K562 (cell line): Measurements from ENCODE around the gene GGACT. TPM values are rescaled to one million over a fixed set of nuclear protein-coding genes. Genes with fewer than 3 reads are reported as not detected.

ENCODE experiments used
- ATAC-seq: fragments of 200-7000 bp; cut with Tn5 transposase; 3 replicates; pipeline ENCODE4 v1.9.1; 2020; ENCODE audit warnings: moderate library complexity
- BruUV-seq: library from RNA; stranded (reverse); fragments of 400-500 nt; replicated peaks from 2 replicates; lab custom pipeline; 2021; lab: Mats Ljungman, UMichigan
- CTCF ChIA-PET: fragments of 300-600 bp; formaldehyde crosslinking; extraction: SDS; loops from one replicate; lab custom pipeline; 2021; ENCODE audit warnings: low intra/inter-chr PET ratio; lab: Yijun Ruan, JAX
- POLR2A ChIA-PET: fragments of 300-600, 350-650 bp; sonication (Branson Sonifier 250); formaldehyde crosslinking; extraction: SDS; loops from one replicate; lab custom pipeline; 2021; ENCODE audit warnings: antibody characterized with exemption, inconsistent platforms; lab: Yijun Ruan, JAX
- DNase-seq, 4 experiments: peaks; one replicate each; pipeline versions ENCODE4 v3.0.0 to v3.0.0-alpha.2; 2011 to 2018; ENCODE audit warnings: low spot score in 3 of 4, mixed read lengths in 3 of 4; ENCODE audit errors: extremely low read depth in 1 of 4
- FAIRE-seq: peaks from 2 replicates; lab custom pipeline; 2011; peaks lifted over from hg19 to GRCh38; lab: Jason Lieb, UNC
- H2AFZ ChIP-seq: 2 replicates; pipeline ENCODE4 v1.6.0; 2011; ENCODE audit warnings: low read depth, low read length, control low read depth, inconsistent platforms
- H3K27ac ChIP-seq: fragments of 200-600 bp; 3 replicates; pipeline ENCODE4 v1.8.0; 2011; ENCODE audit warnings: low read depth, mild to moderate bottlenecking, control low read depth, inconsistent platforms, low read length, moderate library complexity, mixed read lengths; ENCODE audit errors: extremely low read depth
- H3K27me3 ChIP-seq, 2 experiments: fragments of 300-600 bp in 1 of 2; 2 replicates in 1 of 2; 3 replicates in 1 of 2; pipeline versions ENCODE4 v1.6.0 to v1.8.0; 2011; ENCODE audit warnings: inconsistent platforms in 2 of 2, low read length in 2 of 2, mild to moderate bottlenecking in 1 of 2, mixed read lengths in 1 of 2, moderate library complexity in 1 of 2; ENCODE audit not compliant: control insufficient read depth in 2 of 2, insufficient read depth in 2 of 2
- H3K36me3 ChIP-seq: fragments of 300-600 bp; 3 replicates; pipeline ENCODE4 v1.8.0; 2011; ENCODE audit warnings: mild to moderate bottlenecking, low read length, inconsistent platforms; ENCODE audit not compliant: control insufficient read depth, insufficient read depth
- H3K4me1 ChIP-seq, 2 experiments: fragments of 200-600 bp in 1 of 2; replicated peaks in 1 of 2; 2 replicates in 1 of 2; 3 replicates in 1 of 2; pipeline versions ENCODE4 v1.5.1 to v1.8.0; 2011; ENCODE audit warnings: inconsistent platforms in 2 of 2, low read length in 2 of 2, mild to moderate bottlenecking in 1 of 2, mixed read lengths in 1 of 2, moderate library complexity in 1 of 2; ENCODE audit not compliant: control insufficient read depth in 2 of 2, insufficient read depth in 2 of 2
- H3K4me2 ChIP-seq: 2 replicates; pipeline ENCODE4 v1.6.1; 2011; ENCODE audit warnings: low read length, control low read depth, inconsistent platforms, mixed read lengths; ENCODE audit not compliant: insufficient read depth
- H3K4me3 ChIP-seq: fragments of 200-600 bp; sonication (generic), shearing (Covaris generic); 2 replicates; pipeline ENCODE4 v1.5.1; 2016; ENCODE audit warnings: control low read depth, inconsistent platforms
- H3K79me2 ChIP-seq: fragments of 200-600 bp; 3 replicates; pipeline ENCODE4 v1.8.0; 2011; ENCODE audit warnings: low read length, inconsistent platforms; ENCODE audit not compliant: control insufficient read depth, insufficient read depth
- H3K9ac ChIP-seq, 2 experiments: 2 replicates each; pipeline versions ENCODE4 v1.6.0 to v1.6.1; 2011; ENCODE audit warnings: low read depth in 2 of 2, low read length in 2 of 2, control low read depth in 1 of 2, inconsistent platforms in 1 of 2, mild to moderate bottlenecking in 1 of 2, mixed read lengths in 1 of 2; ENCODE audit not compliant: insufficient read depth in 1 of 2
- H3K9me1 ChIP-seq: one replicate; pipeline ENCODE4 v1.6.0; 2011; ENCODE audit warnings: inconsistent platforms, mild to moderate bottlenecking, low read length, moderate library complexity; ENCODE audit not compliant: control insufficient read depth, insufficient read depth
- H3K9me3 ChIP-seq: replicated peaks from 2 replicates; pipeline ENCODE4 v1.5.1; 2011; ENCODE audit warnings: low read depth, low read length, inconsistent platforms; ENCODE audit not compliant: control insufficient read depth, insufficient read depth
- H4K20me1 ChIP-seq: replicated peaks from 2 replicates; pipeline ENCODE4 v1.6.1; 2011; ENCODE audit warnings: low read length, inconsistent platforms, mixed read lengths; ENCODE audit not compliant: control insufficient read depth, insufficient read depth
- BHLHE40 ChIP-seq: IDR thresholded peaks from 2 replicates; pipeline ENCODE4 v1.6.1; 2011; ENCODE audit warnings: low read length, improper control_type of control experiment
- CC2D1A ChIP-seq: fragments of 450-650 bp; IDR thresholded peaks from 2 replicates; pipeline ENCODE4 v1.6.1; 2017; ENCODE audit warnings: mild to moderate bottlenecking
- MNT ChIP-seq, 2 experiments: fragments of 450-650 bp; conservative IDR thresholded peaks; 2 replicates each; pipeline ENCODE4 v1.6.1; 2017; ENCODE audit warnings: mild to moderate bottlenecking in 2 of 2, moderate library complexity in 2 of 2
- RBM34 ChIP-seq: fragments of 200-400 bp; formaldehyde crosslinking; IDR thresholded peaks from 2 replicates; pipeline ENCODE4 v1.6.1; 2018; ENCODE audit warnings: low read length, borderline replicate concordance; ENCODE audit not compliant: insufficient read depth
- YY1 ChIP-seq, 3 experiments: IDR thresholded peaks; 2 replicates each; pipeline ENCODE4 v1.6.1; 2011; ENCODE audit warnings: low read length in 2 of 3, mild to moderate bottlenecking in 2 of 3, moderate library complexity in 2 of 3, borderline replicate concordance in 1 of 3, control low read depth in 1 of 3, low read depth in 1 of 3; ENCODE audit not compliant: insufficient read depth in 3 of 3, insufficient replicate concordance in 2 of 3, control insufficient read depth in 1 of 3, insufficient read length in 1 of 3; ENCODE audit errors: extremely low read depth in 1 of 3
- ZNF274 ChIP-seq: IDR thresholded peaks from 2 replicates; pipeline ENCODE4 v1.6.1; 2011; ENCODE audit warnings: low read depth, mild to moderate bottlenecking, low read length, moderate library complexity, borderline replicate concordance
- WGBS: fragments of 100-300 bp; shearing (Covaris generic); methylation state at CpG from one replicate; pipeline ENCODE4 v1.1.6; 2016; ENCODE audit warnings: low coverage, mixed read lengths; ENCODE audit not compliant: insufficient coverage; ENCODE audit errors: missing lambda C conversion rate; 5-methylcytosine and 5-hydroxymethylcytosine counted together
- in situ Hi-C: fragments of 300-500 bp; cut with MboI; formaldehyde crosslinking; loops from 4 replicates; pipeline ENCODE4 v1.15.0; 2018; ENCODE audit warnings: inconsistent platforms, mixed read lengths
- intact Hi-C: fragments of 100-400 bp; cut with micrococcal nuclease; formaldehyde crosslinking; loops from 2 replicates; pipeline ENCODE4 v1.14.2; 2022
- polyA plus RNA-seq, 8 experiments: library from polyadenylated mRNA; depleted of rRNA in 4 of 8; stranded (reverse) in 5 of 8; unstranded in 3 of 8; fragments of >200 nt; fragmentation: Nextera tagmentation in 2 of 8; fragmentation: Illumina TruSeq in 1 of 8; extraction: Ambion mirVana in 2 of 8; extraction: Trizol in 1 of 8; gene quantifications; 2 replicates each; pipeline versions ENCODE4 v1.2.1 to v1.2.3, GENCODE V29; 2011 to 2014; ENCODE audit warnings: inconsistent platforms in 1 of 8, missing spikeins in 1 of 8
- total RNA-seq, 7 experiments: library from RNA; depleted of rRNA in 6 of 7; stranded (reverse); fragments of >200 nt in 6 of 7; fragmentation: Illumina TruSeq in 2 of 7; extraction: Trizol in 2 of 7; gene quantifications; 2 replicates each; pipeline versions ENCODE4 v1.2.1 to v1.2.3, GENCODE V29; 2011 to 2021; ENCODE audit warnings: low replicate concordance in 1 of 7

The GGACT gene
- total and polyA plus RNA-seq, 9 of the 15 experiments (the other 6 are each of a cell fraction or from before 2014, with no cell fraction given): 0.20 to 3.2 (median 1.7) TPM

- WGBS: 57% methylated on average over 5 of the region's 5 CpGs
- in situ Hi-C loops: loop anchor here (25.0 kb wide), 1 partner anchor 1999 kb away; no protein-coding TSS in a partner anchor
Measured at GRCh38 chr13:100613031-100613430, 24.4 kb upstream of the GGACT start.

More at GRCh38 chr13:100613031-100613430, 24.4 kb upstream of the GGACT start:
- H3K4me3 ChIP-seq: no peak overlapping the region
- CTCF ChIA-PET: no interaction called here
- FAIRE-seq (no peak), ATAC-seq (no peak), DNase-seq (peak in 1 of 4 experiments; percentile 14)
- no peak overlapping the region for H3K27ac ChIP-seq
- H2AFZ ChIP-seq: no peak overlapping the region
- no TSS peak for BruUV-seq
- POLR2A ChIA-PET: no interaction called here
- no peak for TF ChIP-seq ZNF274
- TF ChIP-seq CC2D1A: no peak
- TF ChIP-seq BHLHE40: no peak
- TF ChIP-seq RBM34: no peak
- TF ChIP-seq MNT (conservative IDR thresholded peaks at IDR 0.05): no peak
- TF ChIP-seq YY1 (IDR thresholded peaks at IDR 0.05; ENCODE audit: borderline replicate concordance in 1 of 3, control insufficient read depth in 1 of 3, extremely low read depth in 1 of 3, insufficient read depth in 3 of 3, insufficient read length in 1 of 3, insufficient replicate concordance in 2 of 3, low read depth in 1 of 3, low read length in 2 of 3): no peak
- H3K9me3 ChIP-seq: no peaks in the 10 kb centered on the region; the same call in 1 of the 2 replicates
- no peak overlapping the region for H3K9ac ChIP-seq
- peaks cover 12 to 43% of the 10 kb centered on the region in 2 experiments; a peak in 4 of 5 replicates for H3K4me1 ChIP-seq
- intact Hi-C loops: no loop called here
- H3K36me3 ChIP-seq: no peaks in the 10 kb centered on the region
- H3K79me2 ChIP-seq: no peaks in the 10 kb centered on the region
- no peaks in the 10 kb centered on the region for H3K9me1 ChIP-seq
- H3K27me3 ChIP-seq: no peaks in the 10 kb centered on the region
- no peak overlapping the region for H3K4me2 ChIP-seq
- H4K20me1 ChIP-seq: no peaks in the 10 kb centered on the region
